ENCODE results near the gene RNF169. TPM values are rescaled to one million over a fixed set of nuclear protein-coding genes. Genes with fewer than 3 reads are reported as not detected.

Gene RNF169
- total and polyA plus RNA-seq, 2 of the 13 experiments (the other 11 are each of a cell fraction or from before 2014, with no cell fraction given), result 5.3 to 14.2 TPM

DNA sequence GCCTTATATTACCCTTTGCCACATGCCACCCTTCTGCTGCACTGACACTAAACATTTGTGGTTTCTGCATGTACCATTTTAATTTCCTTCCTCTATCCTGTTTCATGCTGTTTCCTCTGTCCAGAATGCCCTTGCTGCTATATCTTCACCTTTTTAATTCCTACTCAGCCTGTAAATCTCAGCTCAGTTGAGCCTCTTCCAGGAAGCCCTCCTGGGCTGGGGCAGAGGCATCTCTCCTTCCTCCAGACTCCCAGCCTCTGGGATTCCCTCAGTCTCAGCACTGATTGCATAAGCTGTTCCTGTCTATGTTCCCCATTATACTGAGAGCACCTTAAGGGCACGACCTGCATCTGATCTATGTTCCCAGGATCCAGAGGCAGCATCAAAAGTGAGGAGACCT, 98.7 kb downstream of the RNF169 start:
- BruUV-seq (replicated peaks), result no TSS peak

GRCh38 chr11:74847895-74848294, 99.2 kb downstream of the RNF169 start:
- BruUV-seq (replicated peaks), result no TSS peak
- POLR2A ChIA-PET, result no interaction called here

More for the DNA sequence above, 98.7 kb downstream of the RNF169 start:
- TF ChIP-seq HOXD1 (CRISPR knock-in tag; IDR thresholded peaks at IDR 0.05) (no peak), ARNT2 (CRISPR knock-in tag; IDR thresholded peaks at IDR 0.05; ENCODE audit: low read depth) (no peak), ZNF547 (CRISPR knock-in tag; IDR thresholded peaks at IDR 0.05) (no peak), NKX3-1 (CRISPR knock-in tag; IDR thresholded peaks at IDR 0.05) (no peak), MBD4 (IDR thresholded peaks at IDR 0.05; ENCODE audit: borderline replicate concordance, low read length) (no peak), AHR (CRISPR knock-in tag; IDR thresholded peaks at IDR 0.05) (no peak), ZNF431 (CRISPR knock-in tag; IDR thresholded peaks at IDR 0.05; ENCODE audit: borderline replicate concordance, low read depth) (no peak), ZNF773 (CRISPR knock-in tag; IDR thresholded peaks at IDR 0.05; ENCODE audit: borderline replicate concordance) (no peak), ZNF205 (CRISPR knock-in tag; IDR thresholded peaks at IDR 0.05) (no peak), ZNF691 (CRISPR knock-in tag; IDR thresholded peaks at IDR 0.05; ENCODE audit: borderline replicate concordance, low read depth) (no peak), SMYD3 (CRISPR knock-in tag; IDR thresholded peaks at IDR 0.05) (no peak), TSC22D2 (CRISPR knock-in tag; IDR thresholded peaks at IDR 0.05; ENCODE audit: borderline replicate concordance) (no peak), ZNF839 (CRISPR knock-in tag; IDR thresholded peaks at IDR 0.05; ENCODE audit: borderline replicate concordance) (no peak), HMG20B (CRISPR knock-in tag; conservative IDR thresholded peaks at IDR 0.05) (no peak), NR1H2 (CRISPR knock-in tag; IDR thresholded peaks at IDR 0.05; ENCODE audit: borderline replicate concordance, low read depth) (no peak)
- Histone ChIP-seq H3K4me3 (replicated peaks in 1 of 3; ENCODE audit: insufficient read depth in 1 of 3, low read depth in 2 of 3, low read length in 3 of 3) (no peak overlapping the region), H2AFZ (ENCODE audit: low read length) (no peak overlapping the region), H3K27ac (ENCODE audit: extremely low read length, insufficient read depth, low read length) (no peak overlapping the region), H3K4me2 (ENCODE audit: low read depth, low read length) (no peak overlapping the region), H3K27me3 (ENCODE audit: control insufficient read depth in 1 of 2, insufficient read depth in 2 of 2, low read length in 2 of 2) (no peaks in the 10 kb centered on the region), H3K36me3 (replicated peaks in 1 of 2; ENCODE audit: control insufficient read depth in 1 of 2, insufficient read depth in 2 of 2, low read length in 2 of 2) (peaks cover 7 to 57% of the 10 kb centered on the region in 2 experiments; a peak in 4 of 5 replicates), H3K4me1 (ENCODE audit: insufficient read depth, low read length) (peaks cover 28% of the 10 kb centered on the region), H3K9me3 (ENCODE audit: low read length) (no peaks in the 10 kb centered on the region), H3K79me2 (ENCODE audit: insufficient read depth, low read length) (no peaks in the 10 kb centered on the region), H3K9ac (ENCODE audit: insufficient read depth, low read depth, low read length) (no peak overlapping the region), H4K20me1 (ENCODE audit: insufficient read depth, low read length) (no peaks in the 10 kb centered on the region)
- WGBS (ENCODE audit: low lambda C conversion rate), result 80% methylated on average over 1 of the region's 1 CpG
- CTCF ChIA-PET (ENCODE audit: low intra/inter-chr PET ratio, low total read pairs), result no interaction called here
- in situ Hi-C loops (cut with HindIII; ENCODE audit: extremely low pct_ligation_motif_present, low pct_unique_long_range_greater_than_20kb) (no loop called here), intact Hi-C loops (cut with micrococcal nuclease; ENCODE audit: unreplicated experiment) (no loop called here)
- POLR2A ChIA-PET, result no interaction called here
- ATAC-seq (no peak), DNase-seq (ENCODE audit: low spot score) (no peak), FAIRE-seq (no peak)

More at GRCh38 chr11:74847895-74848294, 99.2 kb downstream of the RNF169 start:
- Histone ChIP-seq H3K4me1 (ENCODE audit: insufficient read depth, low read length) (peaks cover 27% of the 10 kb centered on the region), H3K79me2 (ENCODE audit: insufficient read depth, low read length) (no peaks in the 10 kb centered on the region), H3K4me2 (ENCODE audit: low read depth, low read length) (no peak overlapping the region), H3K9me3 (ENCODE audit: low read length) (no peaks in the 10 kb centered on the region), H3K9ac (ENCODE audit: insufficient read depth, low read depth, low read length) (no peak overlapping the region), H3K36me3 (replicated peaks in 1 of 2; ENCODE audit: control insufficient read depth in 1 of 2, insufficient read depth in 2 of 2, low read length in 2 of 2) (peaks cover 9 to 56% of the 10 kb centered on the region in 2 experiments; a peak in 4 of 5 replicates), H2AFZ (ENCODE audit: low read length) (no peak overlapping the region), H3K4me3 (replicated peaks in 1 of 3; ENCODE audit: insufficient read depth in 1 of 3, low read depth in 2 of 3, low read length in 3 of 3) (no peak overlapping the region), H3K27me3 (ENCODE audit: control insufficient read depth in 1 of 2, insufficient read depth in 2 of 2, low read length in 2 of 2) (no peaks in the 10 kb centered on the region), H4K20me1 (ENCODE audit: insufficient read depth, low read length) (no peaks in the 10 kb centered on the region), H3K27ac (ENCODE audit: extremely low read length, insufficient read depth, low read length) (no peak overlapping the region)
- TF ChIP-seq ZNF83 (CRISPR knock-in tag; IDR thresholded peaks at IDR 0.05; ENCODE audit: borderline replicate concordance), result no peak
- TF ChIP-seq, protein P1, sequence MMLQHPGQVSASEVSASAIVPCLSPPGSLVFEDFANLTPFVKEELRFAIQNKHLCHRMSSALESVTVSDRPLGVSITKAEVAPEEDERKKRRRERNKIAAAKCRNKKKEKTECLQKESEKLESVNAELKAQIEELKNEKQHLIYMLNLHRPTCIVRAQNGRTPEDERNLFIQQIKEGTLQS (CRISPR knock-in tag; IDR thresholded peaks at IDR 0.05), result no peak
- TF ChIP-seq ZNF24 (IDR thresholded peaks at IDR 0.05), result no peak
- TF ChIP-seq MEIS1 (CRISPR knock-in tag; IDR thresholded peaks at IDR 0.05; ENCODE audit: borderline replicate concordance), result no peak
- TF ChIP-seq HOXA9 (CRISPR knock-in tag; IDR thresholded peaks at IDR 0.05; ENCODE audit: borderline replicate concordance), result no peak
- TF ChIP-seq REPIN1 (CRISPR knock-in tag; IDR thresholded peaks at IDR 0.05; ENCODE audit: borderline replicate concordance, low read depth), result no peak
- WGBS (ENCODE audit: low lambda C conversion rate), result 94% methylated on average over 3 of the region's 6 CpGs
- ATAC-seq, result no peak
- FAIRE-seq, result no peak
- no peak for DNase-seq (ENCODE audit: low spot score)
- CTCF ChIA-PET (ENCODE audit: low intra/inter-chr PET ratio, low total read pairs), result no interaction called here
- intact Hi-C loops (cut with micrococcal nuclease; ENCODE audit: unreplicated experiment) (no loop called here), in situ Hi-C loops (cut with HindIII; ENCODE audit: extremely low pct_ligation_motif_present, low pct_unique_long_range_greater_than_20kb) (no loop called here)

Measured in HepG2 (cell line).